Measurements from ENCODE around the gene GK2. TPM values are rescaled to one million over a fixed set of nuclear protein-coding genes. Genes with fewer than 3 reads are reported as not detected.

Gene GK2
- polyA plus RNA-seq, 1 of the 3 experiments (the other 2 are of a cell fraction) = not detected

DNA sequence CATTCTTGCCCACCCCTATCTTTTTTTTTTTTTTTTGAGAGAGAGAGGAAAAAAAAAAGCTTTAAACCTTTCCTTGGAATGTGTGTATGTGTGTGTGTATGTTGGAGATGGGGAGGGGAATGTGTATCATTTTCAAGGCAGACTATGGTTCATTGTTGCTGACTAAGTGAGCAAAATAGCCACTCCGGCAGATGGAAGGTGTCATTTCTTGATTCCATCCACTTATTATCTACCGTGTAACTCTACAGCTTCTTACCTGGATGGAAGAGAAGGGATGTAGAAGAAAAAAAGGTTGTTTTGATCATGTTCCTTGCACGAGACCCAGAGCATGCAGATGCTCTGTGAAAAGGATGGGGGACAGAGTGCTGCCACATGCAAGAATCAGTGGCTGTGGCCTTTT lies 5.9 kb upstream of the GK2 start:
- Histone ChIP-seq H3K4me3 (ENCODE audit: low read depth in 2 of 2, low read length in 1 of 2) (no peak overlapping the region), H3K27ac (ENCODE audit: low read depth in 2 of 2, low read length in 1 of 2) (no peak overlapping the region), H3F3A (replicated peaks; ENCODE audit: insufficient read depth) (no peaks in the 10 kb centered on the region), H4K20me1 (ENCODE audit: insufficient read depth) (no peaks in the 10 kb centered on the region), H3K27me3 (ENCODE audit: insufficient read depth) (no peaks in the 10 kb centered on the region), H3K79me2 (ENCODE audit: insufficient read depth) (no peaks in the 10 kb centered on the region), H3K9ac (no peak overlapping the region), H3K9me3 (no peaks in the 10 kb centered on the region), H3K36me3 (replicated peaks in 1 of 2; ENCODE audit: control insufficient read depth in 1 of 2, insufficient read depth in 2 of 2, low read length in 1 of 2) (no peaks in the 10 kb centered on the region), H2AFZ (ENCODE audit: low read depth) (no peak overlapping the region), H3K4me2 (no peak overlapping the region), H3K9me2 (no peaks in the 10 kb centered on the region), H3K4me1 (ENCODE audit: control insufficient read depth in 1 of 2, insufficient read depth in 2 of 2, low read depth in 1 of 2, low read length in 1 of 2) (peaks cover 0 to 4% of the 10 kb centered on the region in 2 experiments; a peak in 2 of 4 replicates)
- ChIA-PET POLR2A (no interaction called here), CTCF (no interaction called here)
- TF ChIP-seq TAF1 (IDR thresholded peaks at IDR 0.05; ENCODE audit: borderline replicate concordance, low read depth, low read length) = no peak
- TF ChIP-seq, protein P1, sequence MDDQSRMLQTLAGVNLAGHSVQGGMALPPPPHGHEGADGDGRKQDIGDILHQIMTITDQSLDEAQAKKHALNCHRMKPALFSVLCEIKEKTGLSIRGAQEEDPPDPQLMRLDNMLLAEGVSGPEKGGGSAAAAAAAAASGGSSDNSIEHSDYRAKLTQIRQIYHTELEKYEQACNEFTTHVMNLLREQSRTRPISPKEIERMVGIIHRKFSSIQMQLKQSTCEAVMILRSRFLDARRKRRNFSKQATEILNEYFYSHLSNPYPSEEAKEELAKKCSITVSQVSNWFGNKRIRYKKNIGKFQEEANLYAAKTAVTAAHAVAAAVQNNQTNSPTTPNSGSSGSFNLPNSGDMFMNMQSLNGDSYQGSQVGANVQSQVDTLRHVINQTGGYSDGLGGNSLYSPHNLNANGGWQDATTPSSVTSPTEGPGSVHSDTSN (IDR thresholded peaks at IDR 0.05) = no peak
- TF ChIP-seq JUND (IDR thresholded peaks at IDR 0.05) = no peak
- no peak for TF ChIP-seq RAD21 (IDR thresholded peaks at IDR 0.05; ENCODE audit: low read length)
- no peak for TF ChIP-seq RXRA (IDR thresholded peaks at IDR 0.05; ENCODE audit: borderline replicate concordance, low read depth)
- no peak for TF ChIP-seq GABPA (IDR thresholded peaks at IDR 0.05; ENCODE audit: low read depth)
- no peak for TF ChIP-seq FOXJ3 (CRISPR knock-in tag; IDR thresholded peaks at IDR 0.05)
- TF ChIP-seq, protein P2, sequence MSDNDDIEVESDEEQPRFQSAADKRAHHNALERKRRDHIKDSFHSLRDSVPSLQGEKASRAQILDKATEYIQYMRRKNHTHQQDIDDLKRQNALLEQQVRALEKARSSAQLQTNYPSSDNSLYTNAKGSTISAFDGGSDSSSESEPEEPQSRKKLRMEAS (IDR thresholded peaks at IDR 0.05; ENCODE audit: low read depth) = no peak
- TF ChIP-seq EZH2phosphoT487 (IDR thresholded peaks at IDR 0.05; ENCODE audit: borderline replicate concordance, low read depth) = no peak
- no peak for TF ChIP-seq TEAD4 (IDR thresholded peaks at IDR 0.05; ENCODE audit: borderline replicate concordance, insufficient read depth)
- no peak for TF ChIP-seq RFX5 (IDR thresholded peaks at IDR 0.05; ENCODE audit: low read length)
- no peak for DNase-seq
- WGBS (ENCODE audit: low lambda C conversion rate) = 72% methylated on average over 3 of the region's 3 CpGs

DNA sequence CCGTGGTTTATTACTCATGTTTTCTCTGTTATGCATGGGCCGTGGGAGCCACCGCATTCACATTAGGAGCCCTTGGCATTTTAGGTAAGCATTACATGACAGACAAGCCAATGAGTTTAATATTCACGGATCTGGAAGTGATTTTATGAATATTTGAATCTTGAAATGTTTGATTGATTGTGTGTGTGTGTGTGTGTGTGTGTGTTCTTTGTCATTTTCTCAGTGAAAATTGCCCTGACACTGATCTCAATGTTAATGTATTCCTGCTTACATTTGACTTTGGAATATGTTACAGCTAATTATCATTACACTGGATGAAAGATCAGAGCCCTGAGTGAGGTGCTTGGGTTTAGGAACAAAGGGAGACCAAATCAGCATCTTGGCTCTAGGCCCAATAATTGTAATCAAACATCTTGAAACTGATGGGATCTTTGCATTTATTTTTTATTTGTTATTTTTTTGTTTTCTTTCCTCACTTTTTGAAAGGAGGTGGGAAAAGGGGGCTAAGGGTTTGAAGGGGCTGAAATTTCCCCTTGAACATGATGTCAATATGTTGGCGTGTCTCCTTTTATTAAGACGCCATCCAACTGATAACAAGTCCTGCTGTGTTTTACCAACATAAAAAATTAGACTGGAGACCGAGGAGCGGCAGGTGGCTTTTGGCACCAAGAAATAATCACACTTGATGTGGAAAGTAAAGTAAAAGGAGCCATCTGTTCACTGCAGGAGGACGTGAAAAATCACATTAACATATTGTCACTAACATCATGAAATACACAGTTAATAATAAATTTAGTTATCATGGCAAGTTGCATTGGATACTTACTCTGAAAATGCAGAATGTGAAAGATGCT lies 5.2 kb upstream of the GK2 start:
- ChIA-PET POLR2A (no interaction called here), CTCF (no interaction called here)
- no peak for DNase-seq
- H2AFZ ChIP-seq (ENCODE audit: low read depth) = no peak overlapping the region
- TF ChIP-seq SMC3 (IDR thresholded peaks at IDR 0.05; ENCODE audit: low read depth, low read length) (no peak), EP300 (IDR thresholded peaks at IDR 0.05; ENCODE audit: borderline replicate concordance in 1 of 2, low read depth in 1 of 2, low read length in 1 of 2) (no peak), SIN3A (IDR thresholded peaks at IDR 0.05; ENCODE audit: borderline replicate concordance, low read depth, low read length) (no peak), TAF1 (IDR thresholded peaks at IDR 0.05; ENCODE audit: borderline replicate concordance, low read depth, low read length) (no peak)
- TF ChIP-seq, protein P3, sequence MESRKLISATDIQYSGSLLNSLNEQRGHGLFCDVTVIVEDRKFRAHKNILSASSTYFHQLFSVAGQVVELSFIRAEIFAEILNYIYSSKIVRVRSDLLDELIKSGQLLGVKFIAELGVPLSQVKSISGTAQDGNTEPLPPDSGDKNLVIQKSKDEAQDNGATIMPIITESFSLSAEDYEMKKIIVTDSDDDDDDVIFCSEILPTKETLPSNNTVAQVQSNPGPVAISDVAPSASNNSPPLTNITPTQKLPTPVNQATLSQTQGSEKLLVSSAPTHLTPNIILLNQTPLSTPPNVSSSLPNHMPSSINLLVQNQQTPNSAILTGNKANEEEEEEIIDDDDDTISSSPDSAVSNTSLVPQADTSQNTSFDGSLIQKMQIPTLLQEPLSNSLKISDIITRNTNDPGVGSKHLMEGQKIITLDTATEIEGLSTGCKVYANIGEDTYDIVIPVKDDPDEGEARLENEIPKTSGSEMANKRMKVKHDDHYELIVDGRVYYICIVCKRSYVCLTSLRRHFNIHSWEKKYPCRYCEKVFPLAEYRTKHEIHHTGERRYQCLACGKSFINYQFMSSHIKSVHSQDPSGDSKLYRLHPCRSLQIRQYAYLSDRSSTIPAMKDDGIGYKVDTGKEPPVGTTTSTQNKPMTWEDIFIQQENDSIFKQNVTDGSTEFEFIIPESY (IDR thresholded peaks at IDR 0.05; ENCODE audit: borderline replicate concordance, low read depth) = no peak
- 52% methylated on average over 9 of the region's 9 CpGs for WGBS (ENCODE audit: low lambda C conversion rate)
- no peak overlapping the region for H3K4me2 ChIP-seq
- H3K4me1 ChIP-seq (ENCODE audit: control insufficient read depth in 1 of 2, insufficient read depth in 2 of 2, low read depth in 1 of 2, low read length in 1 of 2) = peaks cover 0 to 4% of the 10 kb centered on the region in 2 experiments; a peak in 2 of 4 replicates
- H3K27ac ChIP-seq (ENCODE audit: low read depth in 2 of 2, low read length in 1 of 2) = no peak overlapping the region
- H4K20me1 ChIP-seq (ENCODE audit: insufficient read depth) = no peaks in the 10 kb centered on the region
- H3K9me3 ChIP-seq = no peaks in the 10 kb centered on the region
- no peaks in the 10 kb centered on the region for H3K9me2 ChIP-seq
- H3K27me3 ChIP-seq (ENCODE audit: insufficient read depth) = no peaks in the 10 kb centered on the region
- no peak overlapping the region for H3K4me3 ChIP-seq (ENCODE audit: low read depth in 2 of 2, low read length in 1 of 2)
- H3K79me2 ChIP-seq (ENCODE audit: insufficient read depth) = no peaks in the 10 kb centered on the region
- no peaks in the 10 kb centered on the region for H3F3A ChIP-seq (replicated peaks; ENCODE audit: insufficient read depth)
- no peaks in the 10 kb centered on the region for H3K36me3 ChIP-seq (replicated peaks in 1 of 2; ENCODE audit: control insufficient read depth in 1 of 2, insufficient read depth in 2 of 2, low read length in 1 of 2)
- no peak overlapping the region for H3K9ac ChIP-seq
